NCI-H2107 (cell line): ENCODE data around the gene RUNDC1.

Experiments used
- DNase-seq: peaks from one replicate; lab custom pipeline; 2025; lab: John Stamatoyannopoulos, UW

RUNDC1 gene

DNA sequence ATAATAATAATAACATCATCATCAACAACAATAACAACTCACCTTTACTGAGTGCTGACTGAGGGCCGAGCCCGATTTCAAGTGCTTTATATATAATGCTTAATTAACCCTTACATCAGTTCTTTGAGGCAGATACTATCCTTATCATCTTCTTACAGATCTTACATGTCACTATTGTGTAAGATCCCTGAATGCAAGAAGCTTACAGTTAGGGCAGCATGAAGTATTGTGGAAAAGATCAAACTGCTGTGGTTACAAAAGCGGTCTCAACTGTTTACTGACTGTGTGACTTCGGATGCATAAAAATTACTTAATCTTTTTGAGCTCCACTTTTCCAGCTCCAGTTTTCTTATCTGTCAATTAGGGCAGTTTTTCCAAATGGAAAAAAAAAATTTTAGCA is 38.6 kb downstream of the RUNDC1 start:
- no peak for DNase-seq

DNA sequence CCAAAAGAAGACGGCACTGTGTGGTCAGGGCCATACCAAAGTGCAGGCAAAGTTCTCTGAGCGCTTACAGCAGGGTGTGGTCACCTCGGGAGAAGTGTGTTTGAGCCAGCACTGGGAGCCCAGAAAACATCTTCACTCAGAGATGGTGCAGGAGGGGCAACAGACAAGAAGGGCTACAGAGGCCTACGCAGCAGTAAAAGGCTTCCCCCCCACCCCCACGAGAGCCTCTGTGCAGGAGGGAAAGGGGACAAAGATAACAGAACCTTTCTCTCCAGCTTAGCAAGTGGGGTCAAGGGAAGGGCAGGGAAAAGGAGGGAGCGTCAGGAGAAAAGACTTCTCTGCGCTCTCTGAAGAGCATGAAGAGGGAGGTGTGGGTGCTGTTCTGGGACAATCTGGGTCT is 39.1 kb downstream of the RUNDC1 start:
- no peak for DNase-seq

DNA sequence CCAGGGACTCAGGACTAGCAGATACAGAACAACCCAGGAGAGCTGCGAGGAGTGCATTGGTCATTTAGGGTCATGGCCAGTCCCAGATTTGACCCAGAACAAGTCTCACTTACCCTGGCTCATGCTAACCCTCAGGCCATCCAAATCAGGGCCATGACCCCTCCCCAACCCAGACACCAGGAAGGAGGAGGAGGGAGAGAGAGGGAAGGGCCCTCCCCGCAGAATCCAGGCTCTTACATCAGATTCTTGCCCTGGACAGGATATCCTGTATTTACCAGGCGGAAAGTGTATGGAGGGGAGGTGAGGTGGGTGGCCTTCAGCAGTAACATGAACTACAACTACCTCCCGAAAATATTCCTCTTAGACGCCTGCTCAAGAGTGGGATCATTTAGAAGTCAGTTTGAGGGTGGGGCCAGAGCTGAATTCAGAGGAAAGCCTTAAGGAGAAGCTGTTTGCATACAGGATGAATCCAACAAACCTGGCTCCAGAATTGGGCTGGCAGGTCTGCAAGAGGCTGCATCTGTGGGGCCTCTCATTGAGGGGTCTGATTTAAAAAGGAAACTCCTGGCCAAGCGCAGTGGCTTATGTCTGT is 39.8 kb downstream of the RUNDC1 start:
- DNase-seq = no peak

DNA sequence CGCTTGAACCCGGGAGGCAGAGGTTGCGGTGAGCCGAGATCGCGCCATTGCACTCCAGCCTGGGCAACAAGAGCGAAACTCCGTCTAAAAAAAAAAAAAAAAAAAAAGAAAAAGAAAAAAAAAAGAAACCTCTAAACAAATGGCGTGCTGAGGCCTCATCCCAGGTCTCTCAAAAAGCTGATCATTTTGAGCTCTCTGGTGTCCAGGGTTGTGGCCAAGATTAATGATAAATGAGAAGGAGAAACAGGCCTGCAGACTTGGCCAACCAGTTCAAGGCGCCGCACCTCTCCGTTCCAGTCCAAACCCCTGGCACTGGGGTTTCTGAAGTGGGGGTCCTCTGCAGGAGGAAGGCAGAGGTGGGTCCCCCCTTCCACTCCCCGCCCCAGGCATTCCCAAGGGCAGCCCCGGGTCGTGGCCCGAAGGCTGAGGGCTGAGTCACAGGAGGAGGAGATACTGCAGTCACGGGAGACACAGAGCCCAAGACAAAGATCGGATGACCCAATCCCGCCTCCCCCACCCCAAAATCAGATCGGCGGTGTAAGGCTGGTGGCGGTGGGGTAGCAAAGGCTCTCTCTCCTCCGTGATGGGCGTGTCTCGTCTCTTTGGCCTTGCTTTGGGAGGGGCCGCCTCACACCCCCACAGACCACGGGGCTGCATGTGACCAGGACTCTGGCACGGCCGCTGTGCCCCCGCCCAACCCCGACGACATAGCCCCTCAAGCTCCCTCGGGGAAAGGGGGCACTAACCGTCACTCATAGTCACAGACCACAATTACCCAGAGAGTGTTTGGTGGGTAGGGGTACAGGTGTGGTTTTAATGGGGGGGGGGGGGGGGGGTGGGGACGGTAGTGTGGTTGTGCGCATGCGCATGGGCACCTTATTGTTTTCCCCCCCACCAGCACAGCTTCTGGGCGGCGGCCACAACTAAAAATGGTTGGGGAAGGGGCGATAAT is 40.7 kb downstream of the RUNDC1 start:
- no peak for DNase-seq

DNA sequence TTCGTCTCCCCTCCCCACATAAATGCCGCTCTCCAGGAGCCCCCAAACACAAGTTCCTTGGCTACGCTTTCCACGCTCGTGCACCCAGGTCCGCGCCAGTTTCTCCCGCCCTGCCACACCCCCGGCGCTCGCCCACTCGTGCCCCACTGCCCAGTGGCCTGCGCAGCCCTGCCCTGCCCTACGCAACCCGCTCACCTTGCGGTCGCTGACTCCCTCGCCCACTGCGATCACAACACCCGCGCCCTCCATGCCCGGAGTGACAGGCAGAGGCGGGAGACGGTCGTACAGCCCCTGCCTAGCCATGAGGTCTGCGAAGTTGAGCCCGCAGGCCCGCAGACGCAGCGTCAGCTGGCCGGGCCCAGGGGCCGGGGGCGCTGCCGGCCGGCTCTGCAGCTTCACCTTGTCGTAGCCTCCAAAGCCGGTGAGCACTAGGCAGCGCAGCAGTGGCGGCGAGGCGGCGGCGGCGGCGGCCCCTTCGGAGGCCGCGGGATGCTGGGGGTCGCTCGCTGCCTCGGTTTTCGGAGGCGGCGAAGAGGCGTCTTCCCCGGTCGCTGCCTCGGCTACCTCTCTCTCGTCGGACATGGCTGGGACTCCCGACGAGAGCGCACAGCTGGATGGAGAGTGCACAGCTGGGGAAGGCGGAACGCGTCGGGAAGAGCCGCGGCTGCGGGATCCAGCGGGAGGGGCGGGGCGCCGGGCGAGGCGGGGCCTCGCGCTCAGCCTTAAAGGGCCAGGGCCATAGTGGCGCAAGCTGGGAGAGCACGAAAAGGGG is 41.6 kb downstream of the RUNDC1 start, which contains the start of gene VAT1:
Gene VAT1, minus strand, starts transcription at position 645 of the 772 bp plus-strand sequence. Its CDS starts 63 bp downstream, at position 582.
- DNase-seq = peak; percentile 21

DNA sequence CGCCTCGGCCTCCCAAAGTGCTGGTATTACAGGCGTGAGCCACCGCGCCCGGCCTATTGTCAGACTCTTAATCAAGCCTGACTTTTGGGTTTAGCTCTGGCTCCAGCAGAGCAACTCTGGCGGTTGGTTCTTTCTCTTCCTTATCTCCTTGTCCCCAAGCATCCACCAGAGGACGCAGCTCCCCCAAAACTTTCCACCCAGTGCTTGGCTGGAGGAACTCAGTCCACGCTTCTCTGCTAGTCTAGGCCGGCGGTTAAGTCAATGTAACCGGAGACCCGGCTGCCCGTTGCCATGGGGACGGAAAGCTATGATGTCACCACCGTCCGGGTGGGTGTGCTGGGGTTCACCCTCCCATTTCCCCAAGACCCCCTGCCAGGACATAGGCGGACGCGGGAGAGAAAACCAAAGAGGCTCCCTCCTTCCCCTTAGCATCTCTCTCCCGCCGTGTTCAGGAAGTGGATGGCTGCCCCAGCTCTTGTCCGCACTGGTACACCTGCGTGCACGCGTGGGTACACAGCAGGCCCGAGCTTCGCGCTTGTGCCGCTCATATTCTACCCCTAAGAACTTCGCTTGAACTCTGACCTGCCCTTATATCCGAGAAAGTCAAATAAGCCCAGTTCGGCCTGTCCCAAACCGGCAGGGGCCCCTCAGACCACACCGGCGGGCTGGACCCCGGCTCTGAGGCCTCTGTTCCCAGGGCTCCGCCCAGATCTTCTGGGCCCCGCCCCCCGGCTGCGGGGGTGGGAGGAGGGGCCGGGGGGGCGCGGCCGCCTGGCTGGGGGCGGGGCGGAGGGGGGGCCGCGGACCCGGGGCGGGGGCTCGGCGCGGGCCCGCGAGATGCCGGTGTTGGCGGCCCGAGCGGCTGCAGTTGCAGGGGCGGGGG is 44.3 kb downstream of the RUNDC1 start, which contains the start of gene RND2:
Gene RND2, plus strand, starts transcription at position 825 of the 883 bp plus-strand sequence. CDS start 117 bp downstream, outside the sequence.
- DNase-seq = peak; percentile 75

DNA sequence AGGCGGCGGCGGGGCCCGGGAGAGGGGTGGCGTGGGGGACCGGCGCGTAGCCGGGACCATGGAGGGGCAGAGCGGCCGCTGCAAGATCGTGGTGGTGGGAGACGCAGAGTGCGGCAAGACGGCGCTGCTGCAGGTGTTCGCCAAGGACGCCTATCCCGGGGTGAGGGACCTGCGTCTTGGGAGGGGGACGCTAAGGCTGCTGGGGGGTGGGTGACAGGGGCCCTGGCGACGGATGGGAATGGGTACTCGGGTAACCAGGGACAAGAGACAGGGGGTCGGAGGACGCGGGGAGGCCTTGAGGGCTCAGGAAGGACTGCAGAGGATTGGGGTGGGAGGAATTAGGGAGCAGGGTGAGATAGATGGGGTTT is 44.9 kb downstream of the RUNDC1 start:
- no peak for DNase-seq

DNA sequence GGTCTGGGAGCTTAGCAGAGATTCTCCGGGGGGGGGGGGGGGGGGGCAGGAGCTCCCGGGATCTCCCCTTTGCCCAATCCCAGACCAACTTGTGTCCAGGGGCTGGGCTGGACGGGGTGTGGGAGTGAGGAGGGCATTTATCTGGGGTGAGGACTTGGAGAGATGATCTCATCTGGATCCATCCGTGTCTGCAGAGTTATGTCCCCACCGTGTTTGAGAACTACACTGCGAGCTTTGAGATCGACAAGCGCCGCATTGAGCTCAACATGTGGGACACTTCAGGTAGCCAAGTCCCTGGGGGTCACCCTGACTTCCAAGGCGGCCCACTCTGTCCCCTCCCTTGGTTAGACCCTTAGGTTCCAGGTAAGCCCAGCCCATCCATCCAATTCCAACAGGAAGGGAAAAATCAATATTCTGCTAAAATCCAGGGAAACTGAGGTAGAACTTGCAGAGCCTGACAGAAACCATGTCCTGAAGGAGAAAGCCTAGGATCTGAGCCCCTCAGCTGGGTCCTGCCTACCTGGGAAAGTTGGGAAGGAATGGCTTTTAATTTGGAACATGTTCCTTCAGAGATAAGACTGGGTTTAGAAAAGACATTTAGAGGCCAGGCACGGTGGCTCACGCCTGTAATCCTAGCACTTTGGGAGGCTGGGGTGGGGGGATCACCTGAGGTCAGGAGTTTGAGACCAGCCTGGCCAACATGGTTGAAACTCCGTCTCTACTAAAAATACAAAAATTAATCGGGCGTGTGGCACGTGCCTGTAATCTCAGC is 45.6 kb downstream of the RUNDC1 start:
- DNase-seq = no peak

DNA sequence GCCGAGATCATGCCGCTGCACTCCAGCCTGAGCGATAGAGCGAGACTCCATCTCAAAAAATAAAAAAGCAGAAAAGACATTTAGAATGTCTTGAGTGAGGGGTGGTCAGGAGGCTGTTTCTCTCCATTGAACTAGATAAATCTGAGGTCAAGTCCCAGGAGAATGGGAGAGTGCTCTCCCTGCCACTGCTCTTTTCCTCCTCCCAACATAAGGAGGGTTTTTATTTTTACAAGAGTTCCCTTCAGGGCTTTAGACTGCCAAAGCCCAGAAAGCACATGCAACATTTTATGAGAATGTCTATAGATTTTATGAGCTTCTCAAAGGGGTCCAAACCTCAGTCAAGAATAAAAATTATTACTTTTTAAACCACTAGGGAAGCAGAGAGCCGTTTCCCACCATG is 46.2 kb downstream of the RUNDC1 start:
- DNase-seq = no peak

DNA sequence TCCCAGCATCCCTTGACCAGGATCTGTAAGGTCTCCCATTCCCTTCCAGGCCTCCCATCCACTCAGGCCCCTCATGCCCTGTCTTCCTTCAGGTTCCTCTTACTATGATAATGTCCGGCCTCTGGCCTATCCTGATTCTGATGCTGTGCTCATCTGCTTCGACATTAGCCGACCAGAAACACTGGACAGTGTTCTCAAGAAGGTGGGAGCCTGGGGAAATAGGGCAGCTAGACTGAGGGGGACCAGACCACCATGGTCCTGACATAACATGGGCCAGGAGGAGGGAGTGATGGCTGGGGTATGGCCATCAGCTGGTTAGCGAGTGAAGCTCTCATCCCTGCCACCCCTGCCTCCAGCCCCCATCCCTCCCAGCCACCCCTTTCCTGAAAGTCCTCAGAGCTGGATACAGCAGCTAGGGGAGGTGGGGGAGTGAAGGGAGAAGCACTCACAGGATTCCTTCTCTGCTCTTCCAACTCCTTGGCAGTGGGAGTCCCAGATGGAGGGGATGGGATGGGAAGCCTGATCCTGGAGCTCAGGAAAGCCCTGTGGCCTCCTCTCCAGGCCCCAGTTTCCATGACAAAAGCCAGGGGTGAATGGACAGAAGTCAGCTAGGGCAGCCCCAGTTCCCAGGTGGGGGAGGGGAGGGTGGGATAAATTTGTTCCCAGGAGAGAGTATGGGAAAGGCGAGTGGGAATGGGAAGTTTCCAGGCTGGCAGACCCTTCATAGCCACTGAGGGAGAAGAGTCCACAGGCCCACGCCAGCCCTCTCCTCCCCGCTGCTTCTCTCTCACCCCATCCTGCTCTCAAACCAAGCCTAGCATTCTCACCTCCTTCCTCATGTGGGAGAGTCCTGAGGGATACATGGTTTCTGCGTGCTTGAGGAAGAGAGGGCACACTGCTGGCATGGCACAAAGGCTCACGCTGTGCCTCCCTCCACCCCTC is 47.0 kb downstream of the RUNDC1 start:
- DNase-seq = no peak

DNA sequence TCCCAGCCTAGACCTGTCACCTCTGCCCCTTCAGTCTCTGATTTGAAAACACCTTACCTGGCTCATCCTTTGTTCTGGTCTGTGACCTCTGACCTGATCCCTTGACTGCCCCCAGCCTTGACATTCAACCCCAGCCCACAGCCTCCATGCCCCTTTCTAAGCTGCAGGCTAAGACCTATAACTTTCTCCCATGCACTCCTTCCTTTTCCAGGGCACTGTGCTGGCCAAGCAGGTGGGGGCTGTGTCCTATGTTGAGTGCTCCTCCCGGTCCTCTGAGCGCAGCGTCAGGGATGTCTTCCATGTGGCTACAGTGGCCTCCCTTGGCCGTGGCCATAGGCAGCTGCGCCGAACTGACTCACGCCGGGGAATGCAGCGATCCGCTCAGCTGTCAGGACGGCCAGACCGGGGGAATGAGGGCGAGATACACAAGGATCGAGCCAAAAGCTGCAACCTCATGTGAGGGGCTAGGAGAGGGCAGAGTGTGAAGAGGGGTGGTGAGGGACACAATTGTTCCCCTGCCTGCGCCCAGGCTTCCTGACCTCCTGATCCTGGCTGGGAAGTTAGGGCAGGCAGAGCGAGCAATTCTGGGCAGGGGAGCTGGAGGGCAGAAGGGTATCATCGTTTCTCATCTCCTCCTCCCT is 48.0 kb downstream of the RUNDC1 start:
- DNase-seq = no peak

DNA sequence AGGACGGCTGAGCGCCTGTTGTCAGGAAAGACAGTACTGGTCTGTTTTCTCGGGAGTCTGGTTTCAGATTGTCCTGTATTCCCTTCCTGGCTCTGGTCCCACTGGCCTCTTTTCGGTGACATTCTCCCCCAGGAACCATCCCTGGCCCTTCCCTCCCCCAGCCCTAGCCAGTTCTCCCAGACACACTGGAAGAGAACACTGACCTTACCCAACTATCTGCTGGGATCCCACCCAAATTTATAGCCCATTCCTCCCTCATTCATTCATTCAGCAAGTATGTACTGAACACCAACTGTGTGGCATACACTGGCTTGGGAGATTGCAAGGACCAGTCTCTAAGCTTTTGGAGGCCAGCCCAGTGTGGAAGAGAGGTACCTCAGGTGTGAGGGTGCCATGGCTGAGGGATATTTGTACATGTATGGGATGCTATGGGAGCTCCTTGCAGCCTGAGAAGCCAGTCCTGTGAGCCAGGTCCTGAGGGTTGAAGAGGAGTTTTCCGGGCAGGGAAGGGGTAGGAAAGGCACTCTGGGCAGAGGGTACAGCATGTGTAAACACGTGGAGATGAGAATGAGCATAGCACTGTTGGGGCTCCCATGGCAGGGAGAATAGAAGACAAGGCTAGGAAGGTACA is 49.9 kb downstream of the RUNDC1 start:
- DNase-seq = no peak

DNA sequence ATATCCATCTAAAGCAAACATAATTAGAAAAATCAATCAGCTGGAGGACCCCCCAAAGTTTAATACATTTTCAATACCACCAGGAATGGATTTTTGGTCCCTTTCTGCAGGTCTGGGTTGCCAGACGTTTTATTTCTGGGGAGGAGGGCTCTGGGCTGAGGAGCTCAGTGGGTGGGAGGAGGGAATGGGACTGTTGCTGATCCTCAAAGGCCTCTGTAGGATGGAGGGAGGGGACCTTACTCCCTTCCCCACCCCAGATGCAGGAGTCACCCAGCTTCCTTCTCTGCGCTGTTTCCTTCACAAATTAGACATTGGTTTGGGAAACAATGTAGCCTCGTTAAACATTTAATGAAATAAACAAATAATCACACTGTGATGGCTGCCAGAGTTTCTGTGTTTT is 51.3 kb downstream of the RUNDC1 start:
- no peak for DNase-seq

DNA sequence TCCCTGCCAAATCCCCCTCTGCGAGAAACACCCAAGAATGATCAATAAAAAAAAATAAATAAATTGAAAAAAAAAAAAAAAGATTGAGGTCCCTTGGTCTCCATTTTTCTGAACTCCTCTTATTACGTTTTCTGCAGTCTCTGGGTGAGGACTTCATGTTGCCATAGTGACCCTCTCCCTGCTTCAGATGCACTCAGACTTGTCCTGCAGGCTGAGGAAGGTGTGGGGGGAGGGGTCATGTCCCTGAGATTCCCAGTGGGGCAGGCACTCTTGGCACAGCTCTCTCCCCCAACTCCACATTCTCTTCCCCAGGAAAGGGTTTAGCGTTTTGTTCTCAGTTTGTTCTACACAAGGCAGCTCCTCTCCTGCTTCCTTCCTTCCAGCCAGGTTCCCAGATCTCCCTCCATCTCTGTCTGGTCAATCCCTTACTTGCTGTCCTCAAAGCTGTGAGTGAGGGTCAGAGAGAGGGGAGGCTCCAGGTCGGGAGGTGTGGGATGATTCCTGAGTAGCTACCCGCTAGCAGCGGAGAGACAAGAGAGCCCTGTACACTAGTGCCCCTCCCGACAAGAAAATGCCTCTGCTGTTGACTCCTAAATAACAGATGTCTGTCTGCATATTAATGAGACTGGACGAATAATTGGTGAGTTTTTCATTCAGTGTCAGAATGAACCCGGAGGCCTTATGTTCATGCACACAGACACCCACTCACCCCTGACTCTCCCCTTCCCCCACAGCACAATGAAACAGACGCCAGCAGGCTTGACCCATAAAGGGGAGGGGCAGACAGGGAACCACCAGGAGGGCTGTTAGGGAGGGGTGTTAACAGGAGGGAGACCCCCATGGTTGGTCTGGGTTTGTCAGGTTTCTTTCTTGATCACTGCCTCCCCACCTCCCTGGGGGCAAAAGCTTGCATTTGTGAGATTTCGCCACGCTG is 53.9 kb downstream of the RUNDC1 start:
- DNase-seq = no peak

DNA sequence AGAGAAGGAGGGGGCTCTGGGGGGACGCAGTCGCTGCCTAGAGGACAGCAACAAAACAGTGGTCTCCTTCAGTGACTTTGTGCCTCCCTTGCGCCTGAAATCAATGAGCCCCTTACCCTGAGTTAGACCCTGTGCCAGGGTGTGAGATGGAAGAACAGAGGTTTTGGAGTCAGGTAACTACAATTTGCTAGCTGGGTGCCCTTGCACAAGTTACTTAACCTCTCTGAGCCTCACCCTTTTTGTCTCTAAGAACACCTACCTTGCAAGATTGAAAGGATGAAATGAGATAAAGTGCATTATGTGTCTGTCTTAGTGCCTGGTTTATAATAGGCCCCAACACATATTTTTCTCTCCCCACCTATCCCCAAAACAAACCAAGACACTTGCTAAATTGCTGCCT is 54.5 kb downstream of the RUNDC1 start:
- DNase-seq = no peak

DNA sequence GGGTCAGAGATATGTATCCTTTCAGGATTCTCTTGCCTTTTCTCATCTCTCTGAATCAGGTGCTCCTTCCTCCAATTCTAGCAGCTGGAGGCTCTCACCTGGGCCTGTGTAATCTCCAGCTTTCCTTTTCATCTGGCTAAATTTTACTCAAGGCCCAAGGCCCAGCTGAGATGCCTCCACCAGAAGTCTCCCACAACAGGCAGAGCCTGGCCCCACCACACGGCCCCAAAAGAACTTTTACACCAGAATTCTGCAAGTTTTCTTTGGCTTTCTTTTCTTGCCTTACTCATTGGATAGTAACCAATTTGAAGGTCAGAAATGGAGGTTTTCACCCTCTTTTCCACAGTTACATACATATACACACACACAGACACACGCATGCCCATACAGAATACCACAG is 59.3 kb downstream of the RUNDC1 start:
- no peak for DNase-seq

DNA sequence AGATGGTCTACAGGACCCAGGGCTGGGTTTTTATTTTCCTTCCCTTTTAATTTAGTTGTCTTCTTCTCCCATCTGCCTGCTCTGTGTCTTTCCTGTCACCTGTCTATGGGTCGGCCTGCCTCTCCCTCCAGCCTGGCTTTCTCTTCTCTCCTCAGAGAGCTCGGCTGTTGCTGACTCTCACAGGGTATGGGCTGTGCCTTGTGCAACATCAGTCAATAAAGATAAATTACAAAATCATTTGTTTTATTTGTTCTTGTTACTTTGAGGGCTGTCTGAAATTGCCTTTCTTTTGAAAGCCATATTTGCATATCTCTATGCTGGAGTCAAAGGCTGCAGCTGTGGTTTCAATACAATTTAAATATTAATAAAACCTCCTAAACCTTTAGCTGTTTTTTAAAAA is 60.3 kb downstream of the RUNDC1 start:
- no peak for DNase-seq
